Measurements from ENCODE around the gene NCMAP.
A peak's percentile ranks its signal among the peaks of the same experiment; 100 is the strongest.

The NCMAP gene

GRCh38 chr1:24575905-24576587 lies 20.2 kb downstream of the NCMAP start:
- Mint-ChIP-seq H3K27me3 (no peaks in the 10 kb centered on the region), H3K4me3 (no peak overlapping the region), H3K27ac (no peak overlapping the region), H3K4me1 (ENCODE audit: low read depth) (peaks cover 9% of the 10 kb centered on the region), H3K36me3 (no peaks in the 10 kb centered on the region), H3K9me3 (ENCODE audit: low read depth) (no peaks in the 10 kb centered on the region)

- no peaks in the 10 kb centered on the region for H3K36me3 Mint-ChIP-seq
- no peak overlapping the region for H3K4me3 Mint-ChIP-seq
- H3K4me1 Mint-ChIP-seq (ENCODE audit: low read depth) = no peaks in the 10 kb centered on the region
- no peaks in the 10 kb centered on the region for H3K27me3 Mint-ChIP-seq
- no peak overlapping the region for H3K27ac Mint-ChIP-seq
- H3K9me3 Mint-ChIP-seq (ENCODE audit: low read depth) = no peaks in the 10 kb centered on the region
These were observed 23.0 kb downstream of the NCMAP start for GRCh38 chr1:24578846-24579245.

- H3K27me3 Mint-ChIP-seq = no peaks in the 10 kb centered on the region
- H3K27ac Mint-ChIP-seq = no peak overlapping the region
- no peak overlapping the region for H3K4me3 Mint-ChIP-seq
- H3K9me3 Mint-ChIP-seq (ENCODE audit: low read depth) = no peaks in the 10 kb centered on the region
- no peaks in the 10 kb centered on the region for H3K36me3 Mint-ChIP-seq
- no peaks in the 10 kb centered on the region for H3K4me1 Mint-ChIP-seq (ENCODE audit: low read depth)
These were observed 24.9 kb downstream of the NCMAP start for GRCh38 chr1:24580756-24581155.

GRCh38 chr1:24584171-24584647 lies 28.3 kb downstream of the NCMAP start:
- no peaks in the 10 kb centered on the region for H3K36me3 Mint-ChIP-seq
- H3K27ac Mint-ChIP-seq = no peak overlapping the region
- peaks cover 8% of the 10 kb centered on the region for H3K4me1 Mint-ChIP-seq (ENCODE audit: low read depth)
- no peaks in the 10 kb centered on the region for H3K27me3 Mint-ChIP-seq
- H3K4me3 Mint-ChIP-seq = no peak overlapping the region
- no peaks in the 10 kb centered on the region for H3K9me3 Mint-ChIP-seq (ENCODE audit: low read depth)

GRCh38 chr1:24586119-24586518 lies 30.2 kb downstream of the NCMAP start:
- peaks cover 8% of the 10 kb centered on the region for H3K4me1 Mint-ChIP-seq (ENCODE audit: low read depth)
- no peak overlapping the region for H3K4me3 Mint-ChIP-seq
- no peaks in the 10 kb centered on the region for H3K27me3 Mint-ChIP-seq
- H3K27ac Mint-ChIP-seq = no peak overlapping the region
- H3K9me3 Mint-ChIP-seq (ENCODE audit: low read depth) = no peaks in the 10 kb centered on the region
- no peaks in the 10 kb centered on the region for H3K36me3 Mint-ChIP-seq

- no peaks in the 10 kb centered on the region for H3K27me3 Mint-ChIP-seq
- H3K27ac Mint-ChIP-seq = peak overlapping the region; percentile 68
- no peaks in the 10 kb centered on the region for H3K9me3 Mint-ChIP-seq (ENCODE audit: low read depth)
- H3K36me3 Mint-ChIP-seq = no peaks in the 10 kb centered on the region
- H3K4me1 Mint-ChIP-seq (ENCODE audit: low read depth) = peaks cover 8% of the 10 kb centered on the region
- no peak overlapping the region for H3K4me3 Mint-ChIP-seq
These were observed 31.3 kb downstream of the NCMAP start for GRCh38 chr1:24586970-24587820.

- no peak overlapping the region for H3K4me3 Mint-ChIP-seq
- H3K4me1 Mint-ChIP-seq (ENCODE audit: low read depth) = peaks cover 8% of the 10 kb centered on the region
- no peak overlapping the region for H3K27ac Mint-ChIP-seq
- no peaks in the 10 kb centered on the region for H3K36me3 Mint-ChIP-seq
- no peaks in the 10 kb centered on the region for H3K9me3 Mint-ChIP-seq (ENCODE audit: low read depth)
- no peaks in the 10 kb centered on the region for H3K27me3 Mint-ChIP-seq
These were observed 32.7 kb downstream of the NCMAP start for GRCh38 chr1:24588573-24588972.

- H3K4me3 Mint-ChIP-seq = no peak overlapping the region
- no peaks in the 10 kb centered on the region for H3K36me3 Mint-ChIP-seq
- no peaks in the 10 kb centered on the region for H3K27me3 Mint-ChIP-seq
- no peaks in the 10 kb centered on the region for H3K9me3 Mint-ChIP-seq (ENCODE audit: low read depth)
- no peak overlapping the region for H3K27ac Mint-ChIP-seq
- H3K4me1 Mint-ChIP-seq (ENCODE audit: low read depth) = peaks cover 8% of the 10 kb centered on the region
These were observed 33.3 kb downstream of the NCMAP start for GRCh38 chr1:24589200-24589599.

- Mint-ChIP-seq H3K27me3 (no peaks in the 10 kb centered on the region), H3K4me3 (no peak overlapping the region), H3K4me1 (ENCODE audit: low read depth) (peaks cover 7% of the 10 kb centered on the region), H3K36me3 (no peaks in the 10 kb centered on the region), H3K27ac (no peak overlapping the region), H3K9me3 (ENCODE audit: low read depth) (no peaks in the 10 kb centered on the region)
These were observed 35.9 kb downstream of the NCMAP start for GRCh38 chr1:24591781-24592180.

GRCh38 chr1:24594328-24594598 lies 38.4 kb downstream of the NCMAP start:
- H3K27me3 Mint-ChIP-seq = peaks cover 1% of the 10 kb centered on the region
- H3K9me3 Mint-ChIP-seq (ENCODE audit: low read depth) = no peaks in the 10 kb centered on the region
- H3K4me1 Mint-ChIP-seq (ENCODE audit: low read depth) = no peaks in the 10 kb centered on the region
- H3K36me3 Mint-ChIP-seq = no peaks in the 10 kb centered on the region
- no peak overlapping the region for H3K4me3 Mint-ChIP-seq
- no peak overlapping the region for H3K27ac Mint-ChIP-seq

GRCh38 chr1:24596401-24596880 lies 40.6 kb downstream of the NCMAP start:
- Mint-ChIP-seq H3K4me1 (ENCODE audit: low read depth) (no peaks in the 10 kb centered on the region), H3K4me3 (no peak overlapping the region), H3K9me3 (ENCODE audit: low read depth) (no peaks in the 10 kb centered on the region), H3K27ac (no peak overlapping the region), H3K36me3 (no peaks in the 10 kb centered on the region), H3K27me3 (peaks cover 1% of the 10 kb centered on the region)

- H3K27me3 Mint-ChIP-seq = peaks cover 1% of the 10 kb centered on the region
- no peaks in the 10 kb centered on the region for H3K36me3 Mint-ChIP-seq
- no peak overlapping the region for H3K27ac Mint-ChIP-seq
- no peaks in the 10 kb centered on the region for H3K4me1 Mint-ChIP-seq (ENCODE audit: low read depth)
- H3K4me3 Mint-ChIP-seq = no peak overlapping the region
- H3K9me3 Mint-ChIP-seq (ENCODE audit: low read depth) = no peaks in the 10 kb centered on the region
These were observed 43.4 kb downstream of the NCMAP start for GRCh38 chr1:24599265-24599664.

- Mint-ChIP-seq H3K4me1 (ENCODE audit: low read depth) (no peaks in the 10 kb centered on the region), H3K27me3 (peaks cover 1% of the 10 kb centered on the region), H3K36me3 (no peaks in the 10 kb centered on the region), H3K4me3 (no peak overlapping the region), H3K9me3 (ENCODE audit: low read depth) (no peaks in the 10 kb centered on the region), H3K27ac (no peak overlapping the region)
These were observed 44.7 kb downstream of the NCMAP start for GRCh38 chr1:24600551-24600950.

- no peak overlapping the region for H3K27ac Mint-ChIP-seq
These were observed 49.8 kb downstream of the NCMAP start for GRCh38 chr1:24605534-24606295.

GRCh38 chr1:24606296-24606605 lies 50.4 kb downstream of the NCMAP start:
- H3K27me3 Mint-ChIP-seq = no peaks in the 10 kb centered on the region
- H3K4me1 Mint-ChIP-seq (ENCODE audit: low read depth) = no peaks in the 10 kb centered on the region
- no peak overlapping the region for H3K27ac Mint-ChIP-seq
- H3K9me3 Mint-ChIP-seq (ENCODE audit: low read depth) = no peaks in the 10 kb centered on the region
- no peaks in the 10 kb centered on the region for H3K36me3 Mint-ChIP-seq
- H3K4me3 Mint-ChIP-seq = no peak overlapping the region

More at GRCh38 chr1:24605534-24606295, 49.8 kb downstream of the NCMAP start:
- Mint-ChIP-seq H3K4me1 (ENCODE audit: low read depth) (no peaks in the 10 kb centered on the region), H3K9me3 (ENCODE audit: low read depth) (no peaks in the 10 kb centered on the region), H3K27me3 (no peaks in the 10 kb centered on the region), H3K4me3 (no peak overlapping the region), H3K36me3 (no peaks in the 10 kb centered on the region)
